Suprapubic skin (tissue), 4 donors: Measurements from ENCODE around the gene CYREN. TPM values are rescaled to one million over a fixed set of nuclear protein-coding genes. Genes with fewer than 3 reads are reported as not detected.
A peak's percentile ranks its signal among the peaks of the same experiment; 100 is the strongest.

Experiments used
- DNase-seq, 2 donors: peaks; one replicate each; pipeline ENCODE4 v3.0.0-alpha.2; 2019; ENCODE audit warnings: low spot score in 2 of 2
- H3K27ac ChIP-seq: fragments of 200-600 bp; sonication (generic); one replicate; pipeline ENCODE4 v1.5.1; 2019
- H3K27me3 ChIP-seq: fragments of 200-600 bp; sonication (generic); one replicate; pipeline ENCODE4 v1.5.1; 2019
- H3K36me3 ChIP-seq: fragments of 200-600 bp; sonication (generic); one replicate; pipeline ENCODE4 v1.5.1; 2019
- H3K4me1 ChIP-seq: fragments of 200-600 bp; sonication (generic); one replicate; pipeline ENCODE4 v1.5.1; 2019
- H3K4me3 ChIP-seq: fragments of 200-600 bp; sonication (generic); one replicate; pipeline ENCODE4 v1.5.1; 2019; ENCODE audit warnings: mild to moderate bottlenecking
- H3K9me3 ChIP-seq: fragments of 200-600 bp; sonication (generic); one replicate; pipeline ENCODE4 v1.5.1; 2019
- EP300 ChIP-seq: sonication (generic); formaldehyde crosslinking; IDR thresholded peaks from one replicate; pipeline ENCODE4 v1.6.1; 2017; ENCODE audit warnings: antibody characterized with exemption
- POLR2A ChIP-seq, 2 donors: fragments of 450-650 bp; IDR thresholded peaks; one replicate each; pipeline ENCODE4 v1.6.1; 2017; ENCODE audit warnings: antibody characterized with exemption in 2 of 2, mild to moderate bottlenecking in 2 of 2, moderate library complexity in 2 of 2
- POLR2AphosphoS5 ChIP-seq, 3 donors: sonication (generic); formaldehyde crosslinking; IDR thresholded peaks; one replicate each; pipeline ENCODE4 v1.6.1; 2017; ENCODE audit warnings: antibody characterized with exemption in 3 of 3
- WGBS: methylation state at CpG from one replicate; pipeline ENCODE4 v1.1.5; 2018; 5-methylcytosine and 5-hydroxymethylcytosine counted together
- total RNA-seq, 4 donors: library from RNA; depleted of rRNA; stranded (reverse); fragments of >200 nt; gene quantifications; one replicate each; pipeline ENCODE4 v1.1.0, GENCODE V29; 2016
- TF ChIP-seq, protein P1 (sequence below), 2 donors: fragments of 200-600 bp in 1 of 2; fragments of 450-650 bp in 1 of 2; sonication (generic) in 1 of 2; IDR thresholded peaks; one replicate each; pipeline ENCODE4 v1.5.1; 2016 to 2019; ENCODE audit warnings: antibody characterized with exemption in 2 of 2, mild to moderate bottlenecking in 1 of 2, moderate library complexity in 1 of 2

Gene CYREN
- total RNA-seq, 4 donors from 2014 or later, result 25.2 to 40.0 (median 32.4) TPM

DNA sequence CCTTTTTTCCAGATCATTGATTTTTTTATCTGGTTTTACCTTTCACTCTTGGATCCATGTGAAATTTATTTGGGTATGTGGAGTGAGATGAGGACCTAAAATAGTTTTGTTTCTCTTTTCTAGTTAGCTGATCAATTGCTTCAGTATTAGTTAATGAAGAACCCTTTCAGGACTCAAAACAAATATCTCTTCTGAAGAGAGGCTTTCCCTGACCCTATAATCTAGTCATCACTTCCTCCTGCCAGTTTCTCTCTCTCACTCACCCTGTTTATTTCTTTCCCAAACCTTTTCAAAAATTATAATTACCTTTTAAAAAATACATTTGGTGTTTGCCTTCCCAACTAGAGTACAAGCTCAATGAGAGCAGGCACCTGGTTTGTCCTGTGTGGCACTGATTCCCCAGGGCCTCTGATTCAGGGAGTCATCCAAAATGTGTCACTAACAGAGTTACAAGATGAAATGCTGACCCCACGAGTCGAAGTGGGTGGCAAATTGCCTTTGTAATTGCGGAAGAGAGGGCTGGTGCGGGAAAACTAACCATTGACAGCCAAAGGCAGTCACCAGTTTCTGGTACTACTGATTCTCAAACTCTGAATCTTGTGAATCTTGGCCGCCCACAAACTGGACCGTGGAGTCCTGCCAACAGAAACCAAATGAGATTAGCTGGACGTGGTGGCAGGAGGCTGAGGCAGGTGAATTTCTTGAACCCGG is 20.3 kb downstream of the CYREN start:
- Histone ChIP-seq H3K27me3 (no peaks in the 10 kb centered on the region), H3K36me3 (no peaks in the 10 kb centered on the region), H3K9me3 (no peaks in the 10 kb centered on the region), H3K4me1 (peaks cover 12% of the 10 kb centered on the region), H3K27ac (peak overlapping the region; percentile 50), H3K4me3 (peak overlapping the region; percentile 49)
- no peak for DNase-seq
- WGBS, result 61% methylated on average over 8 of the region's 8 CpGs
- TF ChIP-seq EP300 (no peak), POLR2A (IDR thresholded peaks at IDR 0.05) (no peak), POLR2AphosphoS5 (IDR thresholded peaks at IDR 0.05) (no peak)
- TF ChIP-seq, protein P1, sequence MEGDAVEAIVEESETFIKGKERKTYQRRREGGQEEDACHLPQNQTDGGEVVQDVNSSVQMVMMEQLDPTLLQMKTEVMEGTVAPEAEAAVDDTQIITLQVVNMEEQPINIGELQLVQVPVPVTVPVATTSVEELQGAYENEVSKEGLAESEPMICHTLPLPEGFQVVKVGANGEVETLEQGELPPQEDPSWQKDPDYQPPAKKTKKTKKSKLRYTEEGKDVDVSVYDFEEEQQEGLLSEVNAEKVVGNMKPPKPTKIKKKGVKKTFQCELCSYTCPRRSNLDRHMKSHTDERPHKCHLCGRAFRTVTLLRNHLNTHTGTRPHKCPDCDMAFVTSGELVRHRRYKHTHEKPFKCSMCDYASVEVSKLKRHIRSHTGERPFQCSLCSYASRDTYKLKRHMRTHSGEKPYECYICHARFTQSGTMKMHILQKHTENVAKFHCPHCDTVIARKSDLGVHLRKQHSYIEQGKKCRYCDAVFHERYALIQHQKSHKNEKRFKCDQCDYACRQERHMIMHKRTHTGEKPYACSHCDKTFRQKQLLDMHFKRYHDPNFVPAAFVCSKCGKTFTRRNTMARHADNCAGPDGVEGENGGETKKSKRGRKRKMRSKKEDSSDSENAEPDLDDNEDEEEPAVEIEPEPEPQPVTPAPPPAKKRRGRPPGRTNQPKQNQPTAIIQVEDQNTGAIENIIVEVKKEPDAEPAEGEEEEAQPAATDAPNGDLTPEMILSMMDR (IDR thresholded peaks at IDR 0.05), result no peak

DNA sequence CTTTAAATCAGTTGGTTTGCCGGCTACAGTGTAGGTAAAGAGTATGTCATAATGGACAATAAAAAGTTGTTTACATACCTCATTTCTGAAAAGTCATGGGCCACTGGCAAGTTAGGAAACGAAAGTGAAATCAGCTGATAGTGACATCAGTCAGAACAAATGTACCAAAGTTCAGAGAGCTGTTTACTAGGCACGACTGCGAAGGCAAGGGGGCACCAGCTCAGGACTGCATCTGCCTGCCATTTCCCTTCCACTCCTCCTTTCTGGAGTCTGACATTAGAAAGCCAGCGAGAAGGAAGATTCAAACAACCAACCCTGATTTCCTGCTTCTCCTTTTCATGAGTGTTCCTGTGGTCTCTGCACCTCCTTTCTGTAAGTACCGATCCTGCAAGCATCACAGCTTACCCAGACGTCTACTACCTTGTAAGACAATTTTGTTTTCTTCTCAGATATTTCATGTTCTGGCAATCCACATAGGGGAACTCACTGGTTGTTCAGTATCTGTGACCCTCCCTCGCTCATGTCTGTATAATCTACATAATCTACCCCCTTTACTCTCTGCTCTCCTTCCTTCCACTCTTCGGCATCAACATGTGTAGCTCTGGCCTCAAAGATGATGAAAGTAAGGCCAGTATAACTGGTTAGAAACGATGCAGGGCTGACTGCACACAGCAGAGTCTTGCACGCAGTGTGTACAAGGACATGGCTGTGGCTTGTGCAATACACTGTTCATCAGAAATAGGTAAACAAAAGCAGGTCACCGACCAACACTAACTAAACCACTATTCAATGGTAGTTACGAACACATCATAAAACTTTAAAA is 22.4 kb downstream of the CYREN start, which contains the start of gene TMEM140:
Gene TMEM140, plus strand, starts transcription at position 174 of the 823 bp plus-strand sequence. CDS start 16,370 bp downstream, outside the sequence.
- no peaks in the 10 kb centered on the region for H3K36me3 ChIP-seq
- DNase-seq, result no peak
- TF ChIP-seq, protein P1 (IDR thresholded peaks at IDR 0.05), result no peak
- TF ChIP-seq POLR2AphosphoS5 (IDR thresholded peaks at IDR 0.05), result no peak
- peak in 1 of 2 donors; percentile 41 for TF ChIP-seq POLR2A (IDR thresholded peaks at IDR 0.05)
- TF ChIP-seq EP300, result no peak

DNA sequence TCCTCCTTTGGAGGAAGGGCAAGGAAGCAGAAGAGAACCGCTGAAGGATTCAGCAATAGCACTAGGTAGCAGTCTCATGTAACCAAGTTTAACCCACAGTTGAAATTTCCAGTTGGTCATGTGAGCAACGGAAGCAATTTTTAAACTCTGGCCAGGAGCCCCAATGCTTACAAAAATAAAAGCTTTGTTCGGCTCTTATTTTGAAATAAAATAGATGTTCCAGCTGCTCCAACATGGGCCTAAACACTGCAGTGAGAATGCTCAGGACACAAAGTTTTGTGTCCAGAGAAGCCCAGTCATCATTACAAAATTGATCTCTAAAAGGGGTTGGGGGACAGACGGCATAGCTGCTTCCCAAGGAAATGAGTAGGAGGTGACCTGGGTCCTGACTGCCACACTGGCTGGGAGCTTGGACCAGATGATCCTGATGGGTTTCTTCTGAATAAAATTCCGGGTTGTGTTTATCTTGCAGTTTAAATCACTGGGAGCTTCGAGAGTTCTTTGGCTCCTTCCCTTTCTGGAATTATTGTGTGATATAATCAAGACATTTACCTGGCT is 23.1 kb downstream of the CYREN start:
- no peak for TF ChIP-seq POLR2A (IDR thresholded peaks at IDR 0.05)
- TF ChIP-seq POLR2AphosphoS5 (IDR thresholded peaks at IDR 0.05), result no peak
- no peak for TF ChIP-seq EP300
- no peak for DNase-seq
- WGBS, result 23% methylated on average over 6 of the region's 6 CpGs
- Histone ChIP-seq H3K27ac (peak overlapping the region; percentile 83), H3K9me3 (no peaks in the 10 kb centered on the region), H3K4me3 (peak overlapping the region; percentile 49), H3K4me1 (peaks cover 12% of the 10 kb centered on the region), H3K36me3 (no peaks in the 10 kb centered on the region), H3K27me3 (no peaks in the 10 kb centered on the region)

More for the DNA sequence above, 22.4 kb downstream of the CYREN start, which contains the start of gene TMEM140:
- no peaks in the 10 kb centered on the region for H3K27me3 ChIP-seq
- 30% methylated on average over 13 of the region's 13 CpGs for WGBS
- H3K4me3 ChIP-seq, result peak within 1 kb of the TSS; percentile 49
- H3K4me1 ChIP-seq, result peaks cover 12% of the 10 kb centered on the region
- peak within 1 kb of the TSS; percentile 83 for H3K27ac ChIP-seq
- no peaks in the 10 kb centered on the region for H3K9me3 ChIP-seq

DNA sequence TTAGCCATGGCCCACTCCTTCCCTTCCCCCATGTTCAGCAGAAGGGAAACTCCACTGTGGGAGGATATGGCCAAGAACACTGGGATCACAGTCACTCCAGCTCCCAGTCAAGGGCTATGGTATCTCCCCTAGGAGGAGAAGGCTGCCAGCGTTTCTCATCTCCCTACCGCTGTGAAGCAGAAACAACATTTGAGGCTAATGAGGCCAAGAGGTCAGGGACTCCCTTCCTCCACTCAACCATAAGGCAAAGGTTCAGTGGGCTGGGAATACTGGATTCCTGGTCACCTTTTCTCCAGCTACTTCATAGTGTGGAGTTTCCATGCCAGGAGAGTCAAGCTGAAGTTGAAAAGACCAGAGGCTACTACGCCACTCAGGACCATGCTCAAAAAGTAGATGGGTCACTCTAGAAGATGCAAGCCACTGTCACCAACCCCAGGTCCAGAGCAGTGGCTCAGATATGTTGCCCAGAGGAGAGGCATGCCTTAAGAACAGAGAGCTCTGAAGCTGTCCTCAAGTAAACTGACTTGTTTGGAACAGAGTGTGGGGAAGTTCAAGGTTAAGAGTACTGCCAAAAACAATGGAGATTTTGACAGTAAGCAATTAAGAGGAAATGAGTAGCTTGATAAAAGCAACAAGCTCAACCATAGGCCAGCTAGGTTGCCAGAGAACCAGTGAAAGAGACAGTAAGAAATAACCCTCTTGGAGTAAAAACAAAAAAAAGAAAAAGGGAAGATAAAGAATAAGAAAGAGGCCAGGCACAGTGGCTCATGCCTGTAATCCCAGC is 26.4 kb downstream of the CYREN start:
- WGBS, result 81% methylated on average over 3 of the region's 3 CpGs
- DNase-seq, result no peak

DNA sequence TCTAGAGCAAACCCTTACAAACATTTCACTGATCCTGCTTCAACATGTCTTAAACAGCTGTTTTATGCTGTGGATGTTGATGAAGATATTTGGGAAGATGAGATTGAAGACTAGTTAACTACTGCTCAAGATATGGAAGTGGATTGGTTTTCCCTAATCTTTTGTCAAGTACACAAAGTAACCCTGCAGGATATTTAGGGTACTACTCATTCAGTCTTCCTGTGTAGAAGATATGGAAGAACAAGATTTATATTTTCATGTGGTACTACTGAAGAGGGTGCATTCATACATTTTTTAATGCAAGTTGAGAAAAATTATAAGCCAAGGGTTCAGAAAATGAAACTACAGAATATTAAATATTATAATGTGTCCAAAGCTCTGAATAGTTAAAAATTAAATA is 40.9 kb downstream of the CYREN start:
- TF ChIP-seq, protein P1 (IDR thresholded peaks at IDR 0.05), result no peak
- TF ChIP-seq POLR2AphosphoS5 (IDR thresholded peaks at IDR 0.05), result no peak
- TF ChIP-seq POLR2A (IDR thresholded peaks at IDR 0.05), result no peak
- no peak for TF ChIP-seq EP300
- Histone ChIP-seq H3K4me3 (no peak overlapping the region), H3K36me3 (no peaks in the 10 kb centered on the region), H3K27me3 (no peaks in the 10 kb centered on the region), H3K4me1 (no peaks in the 10 kb centered on the region), H3K9me3 (no peaks in the 10 kb centered on the region), H3K27ac (no peak overlapping the region)
- DNase-seq, result no peak

More for the DNA sequence above, 26.4 kb downstream of the CYREN start:
- Histone ChIP-seq H3K9me3 (no peaks in the 10 kb centered on the region), H3K27me3 (no peaks in the 10 kb centered on the region), H3K4me3 (no peak overlapping the region), H3K4me1 (peaks cover 4% of the 10 kb centered on the region), H3K27ac (no peak overlapping the region), H3K36me3 (no peaks in the 10 kb centered on the region)
- TF ChIP-seq POLR2AphosphoS5 (IDR thresholded peaks at IDR 0.05) (no peak), EP300 (no peak)
